Skin of body (tissue), 3 donors: ENCODE measurements around the gene COMMD1. TPM values are rescaled to one million over a fixed set of nuclear protein-coding genes. Genes with fewer than 3 reads are reported as not detected.
A peak's percentile ranks its signal among the peaks of the same experiment; 100 is the strongest.

Experiments used
- DNase-seq: peaks from one replicate; lab custom pipeline; 2025; lab: John Stamatoyannopoulos, UW
- small RNA-seq: library from RNA; depleted of rRNA; stranded (forward); fragments of <200 nt; gene quantifications from one replicate; pipeline ENCODE3, GENCODE V24; 2014; ENCODE audit warnings: low replicate concordance
- total RNA-seq: library from RNA; depleted of rRNA; stranded (reverse); fragments of >200 nt; gene quantifications from one replicate; pipeline ENCODE4 v1.2.3, GENCODE V29; 2014

Gene COMMD1
- total RNA-seq, 1 donor from 2014 or later, result 34.8 TPM

GRCh38 chr2:62175728-62176127 lies 270.3 kb downstream of the COMMD1 start:
- DNase-seq, result peak; percentile 7

- no peak for DNase-seq
These were observed 271.3 kb downstream of the COMMD1 start for GRCh38 chr2:62176801-62177200.

- no peak for DNase-seq
These were observed 272.0 kb downstream of the COMMD1 start for GRCh38 chr2:62177392-62178049.

GRCh38 chr2:62178741-62179271 lies 273.3 kb downstream of the COMMD1 start:
- DNase-seq, result peak; percentile 53

DNA sequence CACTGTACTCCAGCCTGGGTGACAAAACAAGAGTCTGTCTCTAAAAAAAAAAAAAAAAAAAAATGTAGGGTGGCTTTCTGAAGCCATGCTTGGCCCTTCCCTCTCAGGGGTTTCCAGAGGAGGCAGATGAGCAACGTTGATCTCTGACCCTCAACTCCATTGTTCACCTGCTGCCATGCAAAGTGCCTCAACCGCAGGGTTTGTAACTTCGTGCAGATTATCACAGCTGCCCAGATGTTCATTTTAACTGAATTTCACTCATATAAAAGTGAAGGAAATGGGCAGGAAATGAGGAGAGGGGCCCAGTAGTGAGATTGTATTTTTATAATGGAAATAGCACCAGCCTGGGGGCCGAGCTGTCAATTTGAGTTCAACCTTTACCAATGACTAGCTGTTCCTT lies 275.5 kb downstream of the COMMD1 start:
- DNase-seq, result no peak

DNA sequence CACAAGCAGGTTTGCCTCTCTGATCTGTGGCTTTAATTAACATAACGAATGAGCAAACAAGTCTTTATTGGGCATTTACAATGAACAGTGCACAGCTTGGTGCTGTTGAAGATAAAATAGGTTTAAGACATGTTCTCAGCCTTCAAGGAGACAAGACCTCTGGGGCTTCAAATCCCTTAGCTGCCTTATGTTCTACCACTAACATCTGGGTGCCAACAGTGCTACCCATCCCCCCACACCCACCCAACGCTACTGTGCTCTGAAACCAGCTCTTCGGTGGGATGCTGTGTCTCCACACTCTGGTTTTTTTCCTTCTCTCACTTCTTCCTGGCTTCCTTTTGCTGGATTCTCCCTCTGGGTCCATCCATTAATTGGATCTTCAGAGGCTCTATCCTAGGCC lies 276.4 kb downstream of the COMMD1 start:
- no peak for DNase-seq

- no peak for DNase-seq
These were observed 279.2 kb downstream of the COMMD1 start for GRCh38 chr2:62184512-62185230.

Small RNA genes within 50 kb of the gene (small RNA-seq; reads per million reads assigned to genes)
- gene RF00019, result not detected

Other genes starting within 250 kb of the COMMD1 start
- gene FAM161A, start 51.6 kb upstream of the COMMD1 start, total RNA-seq, result 6.4 TPM
- 96.8 TPM for gene CCT4, start 17.0 kb upstream of the COMMD1 start, total RNA-seq